CD4-positive, alpha-beta T cell treated with Interferon gamma for 1 hour (primary cell): ENCODE measurements around the gene VTI1A.
"Not testable (repeated sequence)": the region's sequence is repeated elsewhere in the genome, so short reads cannot be mapped to it uniquely, and the experiment has no call there.

Experiments
- DNase-seq: peaks from one replicate; pipeline ENCODE4 v3.0.0-alpha.2; 2020

The VTI1A gene

GRCh38 chr10:112731450-112731849, 284.4 kb downstream of the VTI1A start:
- not testable (repeated sequence) for DNase-seq

GRCh38 chr10:112732277-112732921, 285.4 kb downstream of the VTI1A start:
- no peak for DNase-seq

GRCh38 chr10:112735041-112735695, 288.2 kb downstream of the VTI1A start:
- DNase-seq, result no peak

- no peak for DNase-seq
Measured at GRCh38 chr10:112738606-112739591, 291.9 kb downstream of the VTI1A start.

- DNase-seq, result no peak
Measured at GRCh38 chr10:112739592-112740353, 292.8 kb downstream of the VTI1A start.

- DNase-seq, result no peak
Measured at GRCh38 chr10:112741830-112742402, 294.9 kb downstream of the VTI1A start.

- no peak for DNase-seq
Measured at GRCh38 chr10:112744181-112745096, 297.4 kb downstream of the VTI1A start.

- DNase-seq, result no peak
Measured at GRCh38 chr10:112746329-112746728, 299.3 kb downstream of the VTI1A start.

- DNase-seq, result no peak
Measured at GRCh38 chr10:112750427-112751167, 303.6 kb downstream of the VTI1A start.

- no peak for DNase-seq
Measured at GRCh38 chr10:112751651-112752050, 304.6 kb downstream of the VTI1A start.

- no peak for DNase-seq
Measured at GRCh38 chr10:112752288-112752687, 305.3 kb downstream of the VTI1A start.

- no peak for DNase-seq
Measured at GRCh38 chr10:112753961-112754411, 307.0 kb downstream of the VTI1A start.

- DNase-seq, result no peak
Measured at GRCh38 chr10:112755446-112756234, 308.6 kb downstream of the VTI1A start.

- no peak for DNase-seq
Measured at GRCh38 chr10:112756235-112756527, 309.2 kb downstream of the VTI1A start.

- DNase-seq, result no peak
Measured at GRCh38 chr10:112758961-112759360, 311.9 kb downstream of the VTI1A start.

GRCh38 chr10:112759496-112759895, 312.5 kb downstream of the VTI1A start:
- DNase-seq, result no peak

- DNase-seq, result no peak
Measured at GRCh38 chr10:112761256-112761655, 314.2 kb downstream of the VTI1A start.

GRCh38 chr10:112763916-112764520, 317.0 kb downstream of the VTI1A start:
- no peak for DNase-seq

- no peak for DNase-seq
Measured at GRCh38 chr10:112765717-112766235, 318.8 kb downstream of the VTI1A start.
